Measurements from ENCODE around the gene ADIPOR2.
"Not testable (repeated sequence)": the region's sequence is repeated elsewhere in the genome, so short reads cannot be mapped to it uniquely, and the experiment has no call there.

Gene ADIPOR2

GRCh38 chr12:1812650-1813302 is 121.9 kb downstream of the ADIPOR2 start:
- DNase-seq (ENCODE audit: low read depth), result no peak

- DNase-seq (ENCODE audit: low read depth), result no peak
Measured at GRCh38 chr12:1814266-1814665, 123.4 kb downstream of the ADIPOR2 start.

DNA sequence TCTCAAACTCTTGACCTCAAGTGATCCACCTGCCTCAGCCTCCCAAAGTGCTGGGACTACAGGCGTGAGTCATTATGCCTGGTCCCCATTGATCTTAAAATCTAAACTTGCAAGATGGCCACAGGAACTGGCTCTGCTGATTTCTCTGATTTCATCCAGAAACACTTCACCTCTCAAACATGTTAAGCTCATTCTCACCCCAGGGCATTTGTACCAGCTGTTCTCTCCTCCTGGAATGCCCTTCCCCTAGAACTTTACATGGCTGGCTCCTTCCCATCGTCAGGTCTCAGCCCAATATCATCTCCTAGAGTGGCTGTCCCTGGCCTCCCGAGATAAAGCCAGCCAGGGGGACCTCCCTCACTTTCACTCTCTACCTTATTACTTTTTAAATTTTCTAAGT is 124.2 kb downstream of the ADIPOR2 start:
- DNase-seq (ENCODE audit: low read depth), result no peak

- DNase-seq (ENCODE audit: low read depth), result no peak
Measured at GRCh38 chr12:1815814-1816729, 125.2 kb downstream of the ADIPOR2 start.

GRCh38 chr12:1816730-1817348 is 126.0 kb downstream of the ADIPOR2 start:
- no peak for DNase-seq (ENCODE audit: low read depth)

DNA sequence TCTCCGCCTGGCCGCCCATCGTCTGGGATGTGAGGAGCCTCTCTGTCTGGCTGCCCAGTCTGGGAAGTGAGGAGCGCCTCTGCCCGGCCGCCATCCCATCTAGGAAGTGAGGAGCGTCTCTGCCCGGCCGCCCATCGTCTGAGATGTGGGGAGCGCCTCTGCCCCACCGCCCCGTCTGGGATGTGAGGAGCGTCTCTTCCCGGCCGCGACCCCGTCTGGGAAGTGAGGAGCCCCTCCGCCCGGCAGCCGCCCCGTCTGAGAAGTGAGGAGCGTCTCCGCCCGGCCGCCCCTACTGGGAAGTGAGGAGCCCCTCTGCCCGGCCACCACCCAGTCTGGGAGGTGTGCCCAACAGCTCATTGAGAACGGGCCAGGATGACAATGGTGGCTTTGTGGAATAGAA is 127.1 kb downstream of the ADIPOR2 start:
- DNase-seq (ENCODE audit: low read depth), result not testable (repeated sequence)

GRCh38 chr12:1819050-1819449 is 128.2 kb downstream of the ADIPOR2 start:
- no peak for DNase-seq (ENCODE audit: low read depth)

- DNase-seq (ENCODE audit: low read depth), result no peak
Measured at GRCh38 chr12:1819571-1819970, 128.7 kb downstream of the ADIPOR2 start.

- no peak for DNase-seq (ENCODE audit: low read depth)
Measured at GRCh38 chr12:1820191-1820895, 129.5 kb downstream of the ADIPOR2 start, which contains the start of gene LRTM2. Gene LRTM2 (plus strand): TSS chr12:1820565. CDS start chr12:1828149, 7,584 bp downstream.

DNA sequence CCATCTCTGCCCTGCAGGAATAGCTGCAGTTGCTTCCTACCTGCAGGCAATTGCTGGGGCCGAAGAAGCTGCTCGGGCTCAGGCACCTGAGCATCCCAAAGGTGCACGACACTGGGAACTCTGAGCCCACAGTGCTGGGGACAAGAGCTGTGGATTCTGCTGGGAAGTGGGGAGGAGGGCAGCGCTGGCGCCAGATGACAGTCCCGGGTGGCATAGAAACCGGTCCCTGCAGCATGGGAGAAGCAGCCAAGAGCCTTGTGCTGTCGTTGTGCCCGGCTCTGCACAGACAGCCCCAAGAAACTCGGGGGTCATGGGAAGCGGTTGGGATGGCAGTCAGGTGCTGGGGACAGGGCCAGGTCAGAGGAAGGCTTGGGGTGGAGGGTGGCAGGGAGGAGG is 130.0 kb downstream of the ADIPOR2 start:
- DNase-seq (ENCODE audit: low read depth), result no peak

GRCh38 chr12:1821805-1822204 is 130.9 kb downstream of the ADIPOR2 start:
- no peak for DNase-seq (ENCODE audit: low read depth)

- DNase-seq (ENCODE audit: low read depth), result no peak
Measured at GRCh38 chr12:1822699-1823098, 131.8 kb downstream of the ADIPOR2 start.

GRCh38 chr12:1823237-1823636 is 132.4 kb downstream of the ADIPOR2 start:
- DNase-seq (ENCODE audit: low read depth), result no peak

DNA sequence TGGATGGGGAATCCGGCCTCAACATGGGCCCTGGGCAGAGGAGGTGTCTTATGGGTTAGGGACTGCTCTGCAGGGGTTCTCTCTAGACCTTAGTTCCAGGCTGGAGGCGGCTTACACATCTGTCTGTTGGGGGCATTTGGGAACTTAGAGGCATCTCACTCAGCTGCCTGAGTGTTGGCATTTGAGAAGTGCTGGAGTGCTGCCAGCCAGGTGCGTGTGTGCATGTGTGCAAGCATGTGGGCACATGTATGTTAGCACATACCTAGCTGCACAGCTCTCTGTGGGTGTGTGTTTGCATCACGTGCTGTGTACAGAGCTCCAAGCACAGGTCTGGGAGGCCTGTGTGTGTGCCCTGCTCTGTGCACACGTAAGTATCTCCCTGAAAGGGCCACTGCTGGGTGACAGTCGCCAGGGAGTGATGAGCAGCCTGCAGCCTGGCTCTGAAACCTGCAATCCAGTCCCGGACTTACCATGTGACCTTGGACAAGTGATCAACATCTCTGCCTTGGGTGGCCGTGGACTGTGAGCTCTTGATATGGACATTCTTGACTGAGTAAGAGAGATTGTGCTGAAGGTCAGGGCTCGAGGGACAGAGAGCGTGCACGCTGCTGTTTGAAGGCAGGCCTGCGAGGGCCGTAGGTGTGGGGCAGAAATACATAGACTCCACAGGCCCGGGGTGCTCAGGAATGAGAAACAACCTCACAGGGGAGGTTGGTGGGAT is 134.7 kb downstream of the ADIPOR2 start:
- DNase-seq (ENCODE audit: low read depth), result no peak

GRCh38 chr12:1826401-1826800 is 135.5 kb downstream of the ADIPOR2 start:
- no peak for DNase-seq (ENCODE audit: low read depth)

DNA sequence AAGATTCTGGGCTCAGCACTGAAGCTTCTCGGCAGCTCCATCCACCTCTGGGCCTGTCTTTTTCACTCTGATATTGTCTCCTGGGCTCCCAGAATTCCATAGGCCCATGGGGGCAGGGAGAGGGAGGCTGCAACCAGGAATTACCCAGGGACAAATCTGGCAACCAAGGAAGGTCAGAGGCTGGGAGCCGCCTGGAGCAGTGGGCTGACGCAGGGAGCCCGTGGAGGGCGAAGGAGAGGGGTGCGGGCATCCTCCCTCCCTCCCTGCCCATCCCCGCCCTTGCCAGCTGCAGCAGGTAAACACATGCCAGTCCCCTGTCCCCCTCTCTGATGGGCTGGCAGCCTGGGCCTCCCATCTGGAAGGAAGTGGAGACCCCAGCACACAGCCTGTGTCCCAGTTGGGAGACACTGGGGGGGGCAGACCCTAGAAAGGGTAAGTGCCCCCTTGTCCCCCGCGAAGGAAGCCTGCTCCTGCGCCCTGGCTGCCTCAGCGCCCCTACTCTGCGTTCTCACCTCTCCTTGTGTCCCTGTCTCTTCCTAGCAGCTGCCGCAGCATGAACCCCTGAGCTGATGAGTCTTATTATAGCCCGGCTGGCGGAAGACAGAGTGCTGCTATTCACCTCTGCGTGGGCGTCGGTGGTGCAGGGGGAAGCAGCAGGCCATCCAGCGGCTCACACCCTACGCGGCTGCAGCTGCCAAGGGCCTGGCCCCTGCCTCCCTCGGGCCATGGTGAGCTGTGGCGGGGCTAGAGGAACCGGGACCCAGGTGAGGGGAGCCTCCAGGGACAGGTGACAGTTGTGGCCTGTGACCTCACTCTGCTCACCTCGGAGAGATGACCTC is 136.2 kb downstream of the ADIPOR2 start:
- no peak for DNase-seq (ENCODE audit: low read depth)

- no peak for DNase-seq (ENCODE audit: low read depth)
Measured at GRCh38 chr12:1827826-1828805, 137.2 kb downstream of the ADIPOR2 start.

GRCh38 chr12:1828856-1829255 is 138.0 kb downstream of the ADIPOR2 start:
- no peak for DNase-seq (ENCODE audit: low read depth)

DNA sequence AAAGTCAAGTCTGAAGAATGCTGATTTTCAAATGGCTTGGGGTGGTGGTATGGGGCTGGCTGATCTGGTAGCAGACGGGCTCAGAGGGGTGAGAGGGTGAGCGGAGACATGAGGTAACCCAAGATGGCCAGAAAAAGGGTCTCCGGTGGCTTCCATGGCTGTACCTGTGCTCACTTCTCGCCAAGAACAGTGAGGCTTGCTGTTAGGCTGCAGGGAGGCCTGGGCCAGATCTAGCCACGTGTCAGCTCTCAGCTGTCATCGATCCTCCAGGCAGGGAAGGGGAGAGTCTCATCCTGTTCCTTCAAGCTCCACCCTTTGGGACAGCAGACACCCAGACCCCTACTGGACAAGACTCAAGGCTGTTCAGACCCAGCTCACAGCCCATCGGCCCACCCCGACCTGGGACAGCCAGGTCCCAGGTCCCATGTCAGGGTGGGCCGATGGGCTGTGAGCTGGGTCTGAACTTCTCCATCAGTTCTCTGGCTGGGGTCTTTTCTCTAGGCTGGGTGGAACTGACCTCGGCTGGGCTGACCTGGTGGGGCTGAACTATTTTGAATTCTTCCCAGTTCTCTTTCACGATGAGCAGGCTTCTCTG is 138.5 kb downstream of the ADIPOR2 start:
- DNase-seq (ENCODE audit: low read depth), result no peak

All from stimulated activated CD4-positive, alpha-beta T cell treated with anti-CD3 and anti-CD28 coated beads, Interleukin-2, amount 100 ng/mL, for 4 hours (primary cell).